AG09319 (cell line): ENCODE measurements around the gene AUTS2.

Experiments
- DNase-seq: peaks from one replicate; pipeline ENCODE4 v3.0.0-alpha.2; 2010; ENCODE audit warnings: low read depth; ENCODE audit errors: extremely low read depth
- TF ChIP-seq, protein P1 (sequence below): IDR thresholded peaks from 2 replicates; pipeline ENCODE4 v1.5.1; 2011; ENCODE audit warnings: low read depth, mild to moderate bottlenecking, inconsistent platforms, low read length, moderate library complexity

Gene AUTS2

DNA sequence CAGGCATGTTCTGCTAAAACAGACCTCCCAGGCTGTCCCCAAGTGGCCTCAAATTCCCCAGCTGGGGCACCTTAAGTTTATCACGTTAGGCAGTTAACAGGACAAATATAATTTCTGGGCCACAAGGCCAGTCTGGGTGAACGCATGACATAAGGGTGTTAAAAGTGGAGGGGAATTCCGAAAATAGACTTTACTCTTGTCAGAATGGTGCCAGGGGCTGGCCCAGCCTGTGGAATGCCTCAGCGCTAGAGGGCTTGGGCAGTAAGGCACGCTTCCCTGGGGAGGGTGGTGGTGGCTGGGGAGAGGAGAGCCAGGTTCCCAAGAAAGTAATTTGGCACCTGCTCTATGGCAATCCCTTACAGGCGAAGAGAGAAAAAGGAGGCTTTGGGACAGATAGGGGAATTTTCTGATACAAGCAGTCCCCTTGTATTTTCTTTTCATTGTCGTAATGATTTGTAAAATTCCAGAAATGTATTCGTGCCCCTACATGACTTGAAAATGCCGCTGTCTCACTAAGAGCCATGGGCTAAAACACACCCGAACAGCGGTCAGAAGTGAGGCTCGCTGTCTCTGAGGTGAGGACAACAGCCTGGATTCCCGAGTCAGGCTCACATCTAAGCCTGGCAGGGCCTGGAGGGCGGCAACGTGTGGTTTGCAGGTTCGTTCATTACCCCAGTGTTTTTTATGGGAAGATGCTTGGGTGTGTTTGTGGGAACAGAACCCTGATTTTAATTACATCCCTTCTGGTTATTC is 1070.5 kb downstream of the AUTS2 start:
- TF ChIP-seq, protein P1, sequence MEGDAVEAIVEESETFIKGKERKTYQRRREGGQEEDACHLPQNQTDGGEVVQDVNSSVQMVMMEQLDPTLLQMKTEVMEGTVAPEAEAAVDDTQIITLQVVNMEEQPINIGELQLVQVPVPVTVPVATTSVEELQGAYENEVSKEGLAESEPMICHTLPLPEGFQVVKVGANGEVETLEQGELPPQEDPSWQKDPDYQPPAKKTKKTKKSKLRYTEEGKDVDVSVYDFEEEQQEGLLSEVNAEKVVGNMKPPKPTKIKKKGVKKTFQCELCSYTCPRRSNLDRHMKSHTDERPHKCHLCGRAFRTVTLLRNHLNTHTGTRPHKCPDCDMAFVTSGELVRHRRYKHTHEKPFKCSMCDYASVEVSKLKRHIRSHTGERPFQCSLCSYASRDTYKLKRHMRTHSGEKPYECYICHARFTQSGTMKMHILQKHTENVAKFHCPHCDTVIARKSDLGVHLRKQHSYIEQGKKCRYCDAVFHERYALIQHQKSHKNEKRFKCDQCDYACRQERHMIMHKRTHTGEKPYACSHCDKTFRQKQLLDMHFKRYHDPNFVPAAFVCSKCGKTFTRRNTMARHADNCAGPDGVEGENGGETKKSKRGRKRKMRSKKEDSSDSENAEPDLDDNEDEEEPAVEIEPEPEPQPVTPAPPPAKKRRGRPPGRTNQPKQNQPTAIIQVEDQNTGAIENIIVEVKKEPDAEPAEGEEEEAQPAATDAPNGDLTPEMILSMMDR = no peak
- no peak for DNase-seq

DNA sequence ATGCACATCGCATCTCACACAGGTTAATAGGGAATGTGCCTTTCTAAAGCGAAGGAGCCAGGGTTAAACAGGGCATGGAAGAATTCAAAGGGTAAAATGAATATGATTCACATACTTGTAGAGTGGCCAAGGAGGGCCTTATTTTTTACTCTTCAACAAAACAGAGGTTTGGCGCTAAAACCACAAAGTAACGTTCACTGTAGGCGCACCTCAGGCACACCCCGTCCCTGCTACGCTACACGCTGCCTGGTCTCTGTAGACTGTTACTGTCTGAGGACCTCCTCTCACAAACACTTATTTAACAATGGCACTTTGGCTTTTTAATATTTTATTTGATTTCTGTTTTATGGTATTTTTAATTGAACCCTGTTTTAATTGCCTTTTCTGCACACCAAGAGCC is 1071.6 kb downstream of the AUTS2 start:
- no peak for DNase-seq
- TF ChIP-seq, protein P1 = no peak

DNA sequence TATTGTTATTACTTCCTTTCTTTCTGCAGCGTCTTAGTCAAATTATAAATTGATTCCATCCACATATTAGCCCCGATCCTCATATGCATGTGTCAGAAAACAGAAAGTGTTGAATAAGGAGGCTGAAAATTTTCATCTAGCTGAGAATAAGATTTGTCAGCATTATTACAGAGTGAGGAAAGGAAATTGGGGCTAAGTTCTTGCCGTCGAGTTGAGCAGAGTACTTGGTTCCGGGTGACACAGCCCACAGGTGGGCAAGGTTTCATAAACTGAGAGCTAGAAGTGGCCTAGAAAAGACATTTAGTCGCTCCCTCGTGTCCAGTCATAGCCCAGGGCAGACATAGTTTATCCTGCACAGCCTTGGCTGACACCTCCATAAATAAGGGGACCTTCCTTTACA is 1072.0 kb downstream of the AUTS2 start:
- DNase-seq = no peak
- TF ChIP-seq, protein P1 = no peak

DNA sequence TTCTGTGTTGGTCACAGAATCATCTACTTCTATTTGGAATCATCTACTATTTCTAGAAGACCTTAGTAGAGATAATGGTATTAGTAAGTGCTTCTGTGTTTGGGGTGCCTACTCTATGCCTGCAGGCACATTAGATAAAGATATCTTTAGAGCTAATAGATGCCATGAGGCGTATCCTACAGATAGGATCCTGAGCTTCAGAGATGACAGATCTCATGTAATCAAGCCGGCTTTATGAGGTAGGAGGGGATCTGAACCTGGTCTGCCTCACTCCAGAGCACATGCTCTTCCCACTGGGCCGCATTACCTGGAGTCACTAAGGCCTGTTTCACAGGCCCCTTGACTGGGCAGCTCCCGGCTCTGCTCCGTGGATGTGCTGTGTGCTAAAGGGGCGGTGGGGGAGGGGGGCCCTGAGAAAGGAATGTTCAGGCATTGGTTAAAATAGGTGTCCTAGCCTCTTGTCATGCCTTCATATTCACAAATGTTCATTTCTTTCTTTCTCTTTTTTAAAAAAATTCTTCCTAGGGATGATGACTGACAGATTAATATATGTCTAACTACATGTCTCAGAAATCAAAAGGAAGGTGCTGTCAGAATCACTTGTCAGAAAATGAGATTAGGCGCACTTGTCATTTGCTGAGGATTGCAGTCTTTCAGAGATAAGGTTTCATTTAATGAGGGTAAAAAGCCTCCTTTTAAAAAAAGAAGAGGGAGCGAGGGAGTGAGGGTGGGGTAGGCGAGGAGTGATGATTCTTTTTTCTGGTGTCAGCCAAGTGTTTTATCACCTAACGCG is 1075.7 kb downstream of the AUTS2 start:
- TF ChIP-seq, protein P1 = no peak
- no peak for DNase-seq

DNA sequence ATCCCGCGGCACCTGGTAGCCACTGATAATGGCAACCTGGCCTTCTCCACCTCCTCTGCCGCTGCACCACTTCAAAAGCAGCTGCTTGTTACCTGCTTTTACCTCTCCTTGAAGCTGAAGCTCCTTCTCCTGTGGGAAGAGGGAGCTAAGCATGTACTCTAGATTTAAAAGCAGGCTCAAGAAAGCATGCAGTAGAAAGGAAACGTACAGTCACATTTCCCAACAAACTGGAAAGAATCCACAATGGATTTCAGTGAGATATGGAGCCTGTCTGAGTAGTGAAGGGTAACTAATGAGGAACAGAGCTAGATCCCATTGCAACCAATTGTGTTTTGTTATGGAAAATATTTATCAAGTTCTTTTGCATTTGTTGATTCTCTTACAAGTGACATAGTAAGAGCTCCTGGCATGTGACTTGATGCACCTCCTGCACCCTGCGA is 1076.3 kb downstream of the AUTS2 start:
- TF ChIP-seq, protein P1 = no peak
- no peak for DNase-seq

DNA sequence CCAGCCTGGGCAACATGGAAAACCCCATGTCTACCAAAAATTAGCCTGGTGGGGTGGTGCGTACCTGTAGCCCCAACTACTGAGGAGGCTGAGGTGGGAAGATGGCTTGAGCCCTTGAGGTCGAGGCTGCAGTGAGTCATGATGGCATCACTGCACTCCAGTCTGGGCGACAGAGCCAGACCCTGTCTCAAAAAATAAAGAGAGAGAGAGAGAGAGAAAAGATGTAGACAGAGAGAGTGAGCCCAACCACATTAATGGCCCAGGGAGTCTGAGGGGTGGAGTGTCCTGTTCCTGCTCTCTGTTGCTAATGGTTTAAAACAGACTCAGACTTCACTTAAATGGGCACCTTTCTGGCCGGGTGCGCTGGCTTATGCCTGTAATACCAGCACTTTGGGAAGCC is 1078.0 kb downstream of the AUTS2 start:
- no peak for DNase-seq
- TF ChIP-seq, protein P1 = no peak

DNA sequence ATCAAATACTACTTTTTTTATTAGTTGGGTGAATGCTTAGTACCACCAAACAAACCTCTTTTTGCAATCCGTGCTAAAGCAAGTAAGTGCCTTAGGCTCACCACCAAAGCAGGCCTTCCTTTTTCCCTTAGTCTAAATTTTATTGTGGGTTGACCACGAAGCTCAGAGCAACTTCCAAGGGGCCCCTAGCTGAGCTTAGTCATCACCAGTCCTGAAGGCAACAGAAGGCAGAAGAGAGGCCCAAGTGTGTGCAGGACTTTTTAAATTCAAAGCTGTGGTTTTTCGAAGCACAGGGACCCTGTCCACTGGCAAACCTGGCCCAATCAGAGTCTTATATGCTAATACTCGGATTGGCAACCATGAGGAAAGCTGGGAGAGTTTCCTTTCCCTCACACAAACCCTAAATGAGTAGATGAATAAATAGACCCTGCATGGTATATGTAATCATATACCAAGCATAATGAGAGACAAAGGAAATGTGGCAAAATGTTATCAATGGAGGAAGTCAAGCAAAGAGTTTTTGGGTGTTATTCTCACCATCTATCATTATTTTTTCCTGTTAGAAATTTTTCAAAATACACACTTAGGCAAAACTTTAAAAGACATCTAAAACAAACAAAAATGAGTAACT is 1080.5 kb downstream of the AUTS2 start:
- DNase-seq = no peak

More for the DNA sequence above, 1080.5 kb downstream of the AUTS2 start:
- TF ChIP-seq, protein P1 = no peak
